Neural cell (in vitro differentiated cells): Measurements from ENCODE around the gene SCN1A. TPM values are rescaled to one million over a fixed set of nuclear protein-coding genes. Genes with fewer than 3 reads are reported as not detected.

Source experiments
- H2AFZ ChIP-seq: fragments of 200-600, 300-800 bp; sonication (generic), shearing (Covaris generic); 2 replicates; pipeline ENCODE4 v1.6.0; 2014; ENCODE audit warnings: low read depth, mild to moderate bottlenecking, antibody characterized with exemption, low read length, moderate library complexity
- H3F3A ChIP-seq: fragments of 200-600 bp; shearing (Covaris generic); 2 replicates; pipeline ENCODE4 v1.6.1; 2016; ENCODE audit warnings: mild to moderate bottlenecking, moderate library complexity, mixed read lengths, antibody characterized with exemption, low read length; ENCODE audit not compliant: insufficient read depth, poor library complexity, severe bottlenecking
- H3K27ac ChIP-seq: fragments of 200-600, 300-800 bp; sonication (generic), shearing (Covaris generic); 2 replicates; pipeline ENCODE4 v1.5.1; 2014; ENCODE audit warnings: mild to moderate bottlenecking, low read length, moderate library complexity
- H3K27me3 ChIP-seq: fragments of 300-800, 200-600 bp; sonication (generic), shearing (Covaris generic); 2 replicates; pipeline ENCODE4 v1.6.0; 2014; ENCODE audit warnings: mild to moderate bottlenecking, low read depth, low read length, moderate library complexity; ENCODE audit not compliant: insufficient read depth
- H3K36me3 ChIP-seq: fragments of 300-800, 200-600 bp; sonication (generic), shearing (Covaris generic); 2 replicates; pipeline ENCODE4 v1.5.1; 2014; ENCODE audit warnings: mild to moderate bottlenecking, antibody characterized with exemption, low read length, moderate library complexity; ENCODE audit not compliant: insufficient read depth
- H3K4me2 ChIP-seq: fragments of 300-800, 200-600 bp; sonication (generic), shearing (Covaris generic); 2 replicates; pipeline ENCODE4 v1.6.0; 2014; ENCODE audit warnings: mild to moderate bottlenecking, low read length
- H3K4me3 ChIP-seq: fragments of 300-800, 200-600 bp; sonication (generic), shearing (Covaris generic); 2 replicates; pipeline ENCODE4 v1.5.1; 2014; ENCODE audit warnings: mild to moderate bottlenecking, low read length, moderate library complexity
- H3K79me2 ChIP-seq: fragments of 200-600 bp; shearing (Covaris generic); replicated peaks from 2 replicates; pipeline ENCODE4 v1.6.0; 2014; ENCODE audit warnings: mild to moderate bottlenecking, low read length, moderate library complexity; ENCODE audit not compliant: insufficient read depth
- H3K9ac ChIP-seq: fragments of 300-800, 200-600 bp; sonication (generic), shearing (Covaris generic); 2 replicates; pipeline ENCODE4 v1.6.1; 2016; ENCODE audit warnings: mild to moderate bottlenecking, low read length, mixed read lengths
- H3K9me2 ChIP-seq: fragments of 200-600 bp; shearing (Covaris generic); 2 replicates; pipeline ENCODE4 v1.6.1; 2016; ENCODE audit warnings: mild to moderate bottlenecking, low read length, mixed read lengths; ENCODE audit not compliant: insufficient read depth
- H3K9me3 ChIP-seq: fragments of 200-600, 300-800 bp; sonication (generic), shearing (Covaris generic); 2 replicates; pipeline ENCODE4 v1.6.1; 2016; ENCODE audit warnings: mild to moderate bottlenecking, mixed run types, low read length, moderate library complexity, mixed read lengths
- H4K20me1 ChIP-seq: fragments of 200-600 bp; shearing (Covaris generic); 2 replicates; pipeline ENCODE4 v1.6.1; 2016; ENCODE audit warnings: mild to moderate bottlenecking, mixed run types; ENCODE audit not compliant: insufficient read depth
- EP300 ChIP-seq: fragments of 450-650 bp; conservative IDR thresholded peaks from 2 replicates; pipeline ENCODE4 v1.6.1; 2014; ENCODE audit warnings: antibody characterized with exemption, mild to moderate bottlenecking, moderate library complexity; ENCODE audit not compliant: poor library complexity, severe bottlenecking
- EZH2 ChIP-seq: fragments of 200-600, 300-800 bp; shearing (Covaris generic), sonication (generic); IDR thresholded peaks from 2 replicates; pipeline ENCODE4 v1.6.1; 2014; ENCODE audit warnings: antibody characterized with exemption, low read length, borderline replicate concordance, mild to moderate bottlenecking; ENCODE audit not compliant: insufficient read depth, poor library complexity, severe bottlenecking
- MXI1 ChIP-seq: fragments of 450-650 bp; conservative IDR thresholded peaks from 2 replicates; pipeline ENCODE4 v1.6.1; 2014; ENCODE audit warnings: antibody characterized with exemption, mild to moderate bottlenecking; ENCODE audit not compliant: poor library complexity, severe bottlenecking
- POLR2AphosphoS5 ChIP-seq: IDR thresholded peaks from 2 replicates; pipeline ENCODE4 v1.6.1; 2012
- RAD21 ChIP-seq: fragments of 450-650 bp; conservative IDR thresholded peaks from 2 replicates; pipeline ENCODE4 v1.6.1; 2014; ENCODE audit warnings: antibody characterized with exemption, mild to moderate bottlenecking, moderate library complexity
- SMC3 ChIP-seq: fragments of 450-650 bp; conservative IDR thresholded peaks from 2 replicates; pipeline ENCODE4 v1.6.1; 2014; ENCODE audit warnings: antibody characterized with exemption, mild to moderate bottlenecking, moderate library complexity; ENCODE audit not compliant: poor library complexity
- TAF1 ChIP-seq: IDR thresholded peaks from 2 replicates; pipeline ENCODE4 v1.6.1; 2012; ENCODE audit warnings: low read depth
- polyA plus RNA-seq: library from polyadenylated mRNA; depleted of rRNA; stranded (reverse); fragments of >200 nt; gene quantifications from 2 replicates; pipeline ENCODE4 v1.2.3, GENCODE V29; 2014
- TF ChIP-seq, protein P1 (sequence below): fragments of 450-650 bp; IDR thresholded peaks from 2 replicates; pipeline ENCODE4 v1.5.1; 2014; ENCODE audit warnings: antibody characterized with exemption, mild to moderate bottlenecking, moderate library complexity; ENCODE audit not compliant: poor library complexity, severe bottlenecking
- TF ChIP-seq, protein P2 (sequence below): IDR thresholded peaks from 2 replicates; pipeline ENCODE4 v1.6.1; 2012; ENCODE audit warnings: borderline replicate concordance

The SCN1A gene
- polyA plus RNA-seq, 1 donor from 2014 or later: 1.0 TPM

DNA sequence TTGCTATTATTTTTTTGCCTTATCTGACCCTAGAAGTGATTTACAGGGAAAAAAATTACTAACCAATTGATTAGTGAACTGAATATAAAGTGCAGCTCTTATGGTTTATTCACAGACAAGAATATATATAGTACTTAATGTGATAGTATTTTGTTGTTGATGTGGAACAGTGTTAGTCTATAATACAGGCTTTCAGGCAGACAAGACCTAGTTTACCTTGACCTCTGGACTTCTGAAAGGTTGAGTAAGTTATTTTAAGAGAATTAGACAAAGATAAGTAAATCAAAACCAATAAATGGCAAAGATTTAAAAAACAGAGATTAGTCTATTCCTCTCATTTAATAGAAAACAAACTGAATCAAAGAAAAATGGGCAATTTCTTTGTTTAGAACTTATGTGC, 46.0 kb downstream of the SCN1A start:
- H3K36me3 ChIP-seq: no peaks in the 10 kb centered on the region
- H3K27ac ChIP-seq: no peak overlapping the region
- no peak overlapping the region for H2AFZ ChIP-seq
- no peaks in the 10 kb centered on the region for H3K79me2 ChIP-seq
- H3K9me3 ChIP-seq: no peaks in the 10 kb centered on the region
- H4K20me1 ChIP-seq: no peaks in the 10 kb centered on the region
- H3K4me3 ChIP-seq: no peak overlapping the region
- no peaks in the 10 kb centered on the region for H3K9me2 ChIP-seq
- H3K9ac ChIP-seq: no peak overlapping the region
- no peaks in the 10 kb centered on the region for H3F3A ChIP-seq
- no peak for TF ChIP-seq TAF1
- no peak for TF ChIP-seq POLR2AphosphoS5
- TF ChIP-seq EP300: no peak
- TF ChIP-seq RAD21: no peak
- TF ChIP-seq SMC3: no peak
- TF ChIP-seq EZH2: no peak
- TF ChIP-seq, protein P1, sequence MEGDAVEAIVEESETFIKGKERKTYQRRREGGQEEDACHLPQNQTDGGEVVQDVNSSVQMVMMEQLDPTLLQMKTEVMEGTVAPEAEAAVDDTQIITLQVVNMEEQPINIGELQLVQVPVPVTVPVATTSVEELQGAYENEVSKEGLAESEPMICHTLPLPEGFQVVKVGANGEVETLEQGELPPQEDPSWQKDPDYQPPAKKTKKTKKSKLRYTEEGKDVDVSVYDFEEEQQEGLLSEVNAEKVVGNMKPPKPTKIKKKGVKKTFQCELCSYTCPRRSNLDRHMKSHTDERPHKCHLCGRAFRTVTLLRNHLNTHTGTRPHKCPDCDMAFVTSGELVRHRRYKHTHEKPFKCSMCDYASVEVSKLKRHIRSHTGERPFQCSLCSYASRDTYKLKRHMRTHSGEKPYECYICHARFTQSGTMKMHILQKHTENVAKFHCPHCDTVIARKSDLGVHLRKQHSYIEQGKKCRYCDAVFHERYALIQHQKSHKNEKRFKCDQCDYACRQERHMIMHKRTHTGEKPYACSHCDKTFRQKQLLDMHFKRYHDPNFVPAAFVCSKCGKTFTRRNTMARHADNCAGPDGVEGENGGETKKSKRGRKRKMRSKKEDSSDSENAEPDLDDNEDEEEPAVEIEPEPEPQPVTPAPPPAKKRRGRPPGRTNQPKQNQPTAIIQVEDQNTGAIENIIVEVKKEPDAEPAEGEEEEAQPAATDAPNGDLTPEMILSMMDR: no peak
- TF ChIP-seq, protein P2, sequence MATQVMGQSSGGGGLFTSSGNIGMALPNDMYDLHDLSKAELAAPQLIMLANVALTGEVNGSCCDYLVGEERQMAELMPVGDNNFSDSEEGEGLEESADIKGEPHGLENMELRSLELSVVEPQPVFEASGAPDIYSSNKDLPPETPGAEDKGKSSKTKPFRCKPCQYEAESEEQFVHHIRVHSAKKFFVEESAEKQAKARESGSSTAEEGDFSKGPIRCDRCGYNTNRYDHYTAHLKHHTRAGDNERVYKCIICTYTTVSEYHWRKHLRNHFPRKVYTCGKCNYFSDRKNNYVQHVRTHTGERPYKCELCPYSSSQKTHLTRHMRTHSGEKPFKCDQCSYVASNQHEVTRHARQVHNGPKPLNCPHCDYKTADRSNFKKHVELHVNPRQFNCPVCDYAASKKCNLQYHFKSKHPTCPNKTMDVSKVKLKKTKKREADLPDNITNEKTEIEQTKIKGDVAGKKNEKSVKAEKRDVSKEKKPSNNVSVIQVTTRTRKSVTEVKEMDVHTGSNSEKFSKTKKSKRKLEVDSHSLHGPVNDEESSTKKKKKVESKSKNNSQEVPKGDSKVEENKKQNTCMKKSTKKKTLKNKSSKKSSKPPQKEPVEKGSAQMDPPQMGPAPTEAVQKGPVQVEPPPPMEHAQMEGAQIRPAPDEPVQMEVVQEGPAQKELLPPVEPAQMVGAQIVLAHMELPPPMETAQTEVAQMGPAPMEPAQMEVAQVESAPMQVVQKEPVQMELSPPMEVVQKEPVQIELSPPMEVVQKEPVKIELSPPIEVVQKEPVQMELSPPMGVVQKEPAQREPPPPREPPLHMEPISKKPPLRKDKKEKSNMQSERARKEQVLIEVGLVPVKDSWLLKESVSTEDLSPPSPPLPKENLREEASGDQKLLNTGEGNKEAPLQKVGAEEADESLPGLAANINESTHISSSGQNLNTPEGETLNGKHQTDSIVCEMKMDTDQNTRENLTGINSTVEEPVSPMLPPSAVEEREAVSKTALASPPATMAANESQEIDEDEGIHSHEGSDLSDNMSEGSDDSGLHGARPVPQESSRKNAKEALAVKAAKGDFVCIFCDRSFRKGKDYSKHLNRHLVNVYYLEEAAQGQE: no peak
- TF ChIP-seq MXI1: no peak
- H3K4me2 ChIP-seq: no peak overlapping the region
- H3K27me3 ChIP-seq: no peaks in the 10 kb centered on the region

DNA sequence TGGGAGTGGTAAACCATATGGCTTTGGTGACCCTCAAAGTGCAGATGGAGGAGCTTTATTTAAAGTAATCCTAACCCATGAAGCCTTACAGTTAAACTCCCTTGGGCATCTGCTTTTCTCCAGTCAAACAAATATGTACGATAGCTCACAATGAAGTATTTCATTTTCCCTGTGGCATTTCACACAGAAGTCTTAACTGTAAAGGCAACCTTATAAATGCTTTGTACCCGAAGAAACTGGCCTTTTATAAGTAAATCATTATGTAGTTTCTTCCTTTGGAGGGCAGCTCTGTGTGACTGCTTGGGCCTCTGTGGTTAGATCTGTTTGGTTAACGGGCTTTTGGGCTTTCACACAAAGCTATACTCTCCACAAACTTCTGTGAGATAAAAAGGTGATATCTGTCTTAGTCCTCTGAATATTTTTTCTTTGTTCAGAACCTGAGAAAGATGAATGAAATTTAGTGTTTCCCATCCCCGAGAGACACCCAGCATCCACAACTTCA, 46.6 kb downstream of the SCN1A start:
- Histone ChIP-seq H3K27ac (no peak overlapping the region), H2AFZ (no peak overlapping the region), H3K9me3 (no peaks in the 10 kb centered on the region), H3K4me2 (no peak overlapping the region), H4K20me1 (no peaks in the 10 kb centered on the region), H3K27me3 (no peaks in the 10 kb centered on the region), H3K4me3 (no peak overlapping the region), H3F3A (no peaks in the 10 kb centered on the region), H3K79me2 (no peaks in the 10 kb centered on the region), H3K9me2 (no peaks in the 10 kb centered on the region), H3K9ac (no peak overlapping the region), H3K36me3 (no peaks in the 10 kb centered on the region)
- no peak for TF ChIP-seq EP300
- no peak for TF ChIP-seq RAD21
- TF ChIP-seq, protein P1: no peak
- TF ChIP-seq, protein P2: no peak
- TF ChIP-seq MXI1: no peak
- TF ChIP-seq EZH2: no peak
- no peak for TF ChIP-seq TAF1
- no peak for TF ChIP-seq POLR2AphosphoS5
- TF ChIP-seq SMC3: no peak
